BJ (cell line): ENCODE data around the gene SUGCT. TPM values are rescaled to one million over a fixed set of nuclear protein-coding genes. Genes with fewer than 3 reads are reported as not detected.

ENCODE experiments used
- CTCF ChIA-PET: fragments of 350-600 bp; formaldehyde crosslinking; extraction: SDS; loops from one replicate; lab custom pipeline; 2021; ENCODE audit warnings: antibody characterized with exemption, inconsistent platforms; lab: Yijun Ruan, JAX
- POLR2A ChIA-PET: fragments of 300-600 bp; sonication (Branson Sonifier 250); formaldehyde crosslinking; extraction: SDS; loops from one replicate; lab custom pipeline; 2021; ENCODE audit warnings: antibody characterized with exemption; lab: Charles Lee
- DNase-seq: peaks from one replicate; pipeline ENCODE4 v3.0.0-alpha.2; 2011; ENCODE audit warnings: low read depth
- H3K27me3 ChIP-seq: 2 replicates; pipeline ENCODE4 v1.6.0; 2011; ENCODE audit warnings: low read length; ENCODE audit not compliant: control insufficient read depth, insufficient read depth
- H3K36me3 ChIP-seq: 2 replicates; pipeline ENCODE4 v1.5.1; 2011; ENCODE audit warnings: low read length; ENCODE audit not compliant: control insufficient read depth, insufficient read depth
- H3K4me3 ChIP-seq: 2 replicates; pipeline ENCODE4 v1.5.1; 2011; ENCODE audit warnings: low read depth, mild to moderate bottlenecking, control low read depth, low read length
- polyA plus RNA-seq: library from polyadenylated mRNA; depleted of rRNA; stranded (reverse); fragments of >200 nt; gene quantifications from 2 replicates; pipeline ENCODE4 v1.2.3, GENCODE V29; 2011
- TF ChIP-seq, protein P1 (sequence below): IDR thresholded peaks from 2 replicates; pipeline ENCODE4 v1.5.1; 2011; ENCODE audit warnings: low read depth, mild to moderate bottlenecking, control low read depth, inconsistent platforms, low read length, moderate library complexity; ENCODE audit not compliant: insufficient read depth

Gene SUGCT
- polyA plus RNA-seq, 1 experiment: 10.6 TPM

DNA sequence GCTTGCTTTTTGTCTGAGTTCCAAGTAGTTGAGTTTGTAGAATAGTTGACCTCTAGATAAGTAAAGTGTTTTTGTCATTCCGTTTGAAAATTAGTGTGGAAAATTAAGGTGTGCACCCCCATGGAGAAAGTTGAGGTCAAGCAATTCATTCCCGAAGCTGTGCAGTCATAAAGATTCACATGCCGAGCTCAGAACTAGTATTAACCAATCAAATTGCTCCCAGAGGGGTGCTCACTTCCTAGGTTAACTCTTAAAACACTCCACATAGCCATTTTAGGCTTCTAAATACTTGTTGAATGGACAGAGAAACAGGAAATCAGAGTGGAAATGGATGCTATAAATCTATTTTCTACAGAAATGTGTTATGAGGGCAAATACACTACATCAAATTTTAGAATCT is 638.9 kb downstream of the SUGCT start:
- CTCF ChIA-PET: interaction anchor here (0.7 kb wide), 1 partner anchor 931 kb away, joined by 3 read pairs; no protein-coding TSS in a partner anchor
- DNase-seq: no peak
- H3K27me3 ChIP-seq: no peaks in the 10 kb centered on the region
- H3K36me3 ChIP-seq: no peaks in the 10 kb centered on the region
- no peak overlapping the region for H3K4me3 ChIP-seq
- TF ChIP-seq, protein P1, sequence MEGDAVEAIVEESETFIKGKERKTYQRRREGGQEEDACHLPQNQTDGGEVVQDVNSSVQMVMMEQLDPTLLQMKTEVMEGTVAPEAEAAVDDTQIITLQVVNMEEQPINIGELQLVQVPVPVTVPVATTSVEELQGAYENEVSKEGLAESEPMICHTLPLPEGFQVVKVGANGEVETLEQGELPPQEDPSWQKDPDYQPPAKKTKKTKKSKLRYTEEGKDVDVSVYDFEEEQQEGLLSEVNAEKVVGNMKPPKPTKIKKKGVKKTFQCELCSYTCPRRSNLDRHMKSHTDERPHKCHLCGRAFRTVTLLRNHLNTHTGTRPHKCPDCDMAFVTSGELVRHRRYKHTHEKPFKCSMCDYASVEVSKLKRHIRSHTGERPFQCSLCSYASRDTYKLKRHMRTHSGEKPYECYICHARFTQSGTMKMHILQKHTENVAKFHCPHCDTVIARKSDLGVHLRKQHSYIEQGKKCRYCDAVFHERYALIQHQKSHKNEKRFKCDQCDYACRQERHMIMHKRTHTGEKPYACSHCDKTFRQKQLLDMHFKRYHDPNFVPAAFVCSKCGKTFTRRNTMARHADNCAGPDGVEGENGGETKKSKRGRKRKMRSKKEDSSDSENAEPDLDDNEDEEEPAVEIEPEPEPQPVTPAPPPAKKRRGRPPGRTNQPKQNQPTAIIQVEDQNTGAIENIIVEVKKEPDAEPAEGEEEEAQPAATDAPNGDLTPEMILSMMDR: no peak
- POLR2A ChIA-PET: no interaction called here

DNA sequence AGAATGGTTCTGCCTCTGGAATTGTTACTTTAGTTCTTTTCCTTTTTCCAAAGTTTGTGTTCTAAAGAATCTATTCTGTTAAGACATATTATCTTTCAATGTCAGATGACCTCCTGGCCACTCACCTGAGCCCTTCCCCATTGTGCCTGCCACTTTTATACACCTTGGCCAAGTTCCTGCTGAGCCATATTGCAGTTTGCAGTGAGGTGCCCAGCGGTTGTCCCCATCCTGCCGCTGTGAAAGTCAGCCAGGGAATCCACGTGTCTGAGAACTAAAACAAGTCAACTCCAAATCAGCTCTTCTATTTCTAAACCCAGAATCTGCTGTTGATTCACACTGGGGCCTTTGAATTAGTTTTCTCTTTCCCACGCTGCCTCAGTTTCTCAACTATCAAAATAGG is 641.1 kb downstream of the SUGCT start:
- POLR2A ChIA-PET: no interaction called here
- DNase-seq: no peak
- TF ChIP-seq, protein P1: no peak

DNA sequence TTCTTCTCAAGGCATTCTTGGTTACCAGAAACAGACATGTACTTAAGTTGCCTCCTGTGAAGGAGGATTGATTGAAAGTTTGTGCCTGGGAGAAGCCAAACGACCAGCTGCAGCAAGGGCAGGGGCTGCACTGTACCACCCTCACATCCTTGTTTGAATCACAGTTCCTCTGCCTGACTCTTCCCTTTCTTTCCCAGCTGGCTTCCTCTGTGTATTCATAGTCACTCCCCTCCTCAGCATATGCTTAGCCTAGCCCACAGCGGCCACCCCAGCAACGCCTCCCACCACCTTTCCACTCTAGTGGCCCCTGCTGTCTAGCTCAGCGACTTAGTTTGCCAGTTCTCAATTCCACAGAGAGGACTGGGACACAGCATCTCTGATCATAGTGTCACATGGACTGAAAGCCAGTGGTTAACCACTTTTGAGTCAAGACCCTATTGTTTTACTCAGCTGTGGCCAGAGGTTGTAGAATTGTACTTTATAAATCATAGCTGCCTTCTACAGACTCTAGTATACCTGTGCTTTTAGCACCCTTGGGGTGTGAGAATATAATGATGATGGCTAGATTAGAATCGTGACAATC is 643.0 kb downstream of the SUGCT start:
- POLR2A ChIA-PET: no interaction called here
- TF ChIP-seq, protein P1: no peak

More for the DNA sequence above, 641.1 kb downstream of the SUGCT start:
- no peaks in the 10 kb centered on the region for H3K36me3 ChIP-seq
- CTCF ChIA-PET: interaction anchor here (1.1 to 1.4 kb wide), 2 partner anchors 10 to 21 kb away, joined by 3 read pairs; no protein-coding TSS in a partner anchor
- H3K4me3 ChIP-seq: no peak overlapping the region
- H3K27me3 ChIP-seq: no peaks in the 10 kb centered on the region

DNA sequence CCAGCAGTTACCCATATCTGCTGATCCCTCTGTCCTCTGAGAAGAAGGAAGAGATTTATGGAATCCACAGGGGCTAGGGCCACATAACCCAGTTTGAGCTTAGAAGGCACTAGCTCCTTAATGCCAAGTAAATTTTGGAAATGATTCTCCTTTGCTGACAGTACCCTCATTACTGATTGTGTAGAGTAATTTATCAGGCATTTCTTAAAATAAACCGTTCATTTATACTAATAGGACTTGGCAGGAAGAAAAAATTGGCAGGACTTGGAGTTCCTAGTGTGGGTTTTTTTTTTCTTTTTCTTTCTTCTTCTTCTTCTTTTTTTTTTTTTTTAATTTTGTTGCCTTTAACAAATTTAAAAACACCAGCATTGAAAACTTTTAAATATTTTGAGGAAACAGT is 645.7 kb downstream of the SUGCT start:
- TF ChIP-seq, protein P1: no peak
- Histone ChIP-seq H3K36me3 (no peaks in the 10 kb centered on the region), H3K27me3 (no peaks in the 10 kb centered on the region), H3K4me3 (no peak overlapping the region)
- no peak for DNase-seq
- ChIA-PET POLR2A (interaction anchor here (0.6 to 0.7 kb wide), 2 partner anchors 18 to 59 kb away, joined by 3 read pairs; no protein-coding TSS in a partner anchor), CTCF (no interaction called here)

More for the DNA sequence above, 643.0 kb downstream of the SUGCT start:
- Histone ChIP-seq H3K36me3 (no peaks in the 10 kb centered on the region), H3K4me3 (no peak overlapping the region), H3K27me3 (no peaks in the 10 kb centered on the region)
- CTCF ChIA-PET: interaction anchor here (0.6 to 1.2 kb wide), 2 partner anchors 21 to 949 kb away, joined by 3 read pairs; no protein-coding TSS in a partner anchor
- DNase-seq: no peak

DNA sequence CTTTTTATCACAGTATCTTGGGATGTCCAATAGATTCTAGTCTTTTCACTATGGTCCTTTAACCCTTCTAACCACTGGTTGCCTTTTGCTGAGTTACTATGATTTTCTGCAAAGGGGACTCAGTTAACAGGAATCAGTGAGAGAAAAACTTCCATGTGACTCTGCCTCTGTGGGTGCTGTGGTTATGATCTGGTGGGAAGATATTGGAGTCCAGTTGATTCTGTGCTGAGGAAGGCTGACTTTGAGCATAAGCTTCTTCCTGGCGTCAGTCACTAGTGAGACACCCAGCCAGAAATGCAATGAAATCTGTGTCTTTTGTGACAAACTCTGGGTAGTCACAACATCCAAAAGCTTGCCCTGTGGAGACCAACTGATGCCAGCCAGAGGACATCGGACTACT is 648.0 kb downstream of the SUGCT start:
- Histone ChIP-seq H3K4me3 (no peak overlapping the region), H3K36me3 (no peaks in the 10 kb centered on the region), H3K27me3 (no peaks in the 10 kb centered on the region)
- POLR2A ChIA-PET: no interaction called here
- DNase-seq: no peak
- CTCF ChIA-PET: no interaction called here
- TF ChIP-seq, protein P1: no peak
